Neural progenitor cell (in vitro differentiated cells): Measurements from ENCODE around the gene SS18. TPM values are rescaled to one million over a fixed set of nuclear protein-coding genes. Genes with fewer than 3 reads are reported as not detected.

Source experiments
- DNase-seq: peaks from one replicate; pipeline ENCODE4 v3.0.0-alpha.2; 2016; ENCODE audit warnings: low spot score
- H2AFZ ChIP-seq: fragments of 200-600 bp; sonication (generic); replicated peaks from 2 replicates; pipeline ENCODE4 v1.6.1; 2016; ENCODE audit warnings: antibody characterized with exemption
- H3F3A ChIP-seq: fragments of 200-600 bp; sonication (generic); 2 replicates; pipeline ENCODE4 v1.6.1; 2016; ENCODE audit warnings: antibody characterized with exemption, low read depth
- H3K27ac ChIP-seq: fragments of 200-600 bp; sonication (generic); 2 replicates; pipeline ENCODE4 v1.5.1; 2016; ENCODE audit warnings: mild to moderate bottlenecking
- H3K27me3 ChIP-seq: fragments of 200-600 bp; sonication (generic); 2 replicates; pipeline ENCODE4 v1.6.1; 2016; ENCODE audit warnings: mild to moderate bottlenecking, moderate library complexity
- H3K36me3 ChIP-seq: fragments of 200-600 bp; sonication (generic); 2 replicates; pipeline ENCODE4 v1.5.1; 2016
- H3K4me1 ChIP-seq: fragments of 200-600 bp; sonication (generic); 2 replicates; pipeline ENCODE4 v1.6.1; 2016; ENCODE audit warnings: mixed run types
- H3K4me2 ChIP-seq: fragments of 200-600 bp; sonication (generic); 2 replicates; pipeline ENCODE4 v1.6.1; 2016
- H3K4me3 ChIP-seq: fragments of 200-600 bp; sonication (generic); 2 replicates; pipeline ENCODE4 v1.5.1; 2016
- H3K79me2 ChIP-seq: fragments of 200-600 bp; sonication (generic); 2 replicates; pipeline ENCODE4 v1.6.1; 2016; ENCODE audit warnings: low read depth
- H3K9ac ChIP-seq: fragments of 200-600 bp; sonication (generic); 2 replicates; pipeline ENCODE4 v1.6.1; 2016
- H3K9me3 ChIP-seq: fragments of 200-600 bp; sonication (generic); 2 replicates; pipeline ENCODE4 v1.5.1; 2016; ENCODE audit warnings: low read depth
- H4K20me1 ChIP-seq: fragments of 200-600 bp; sonication (generic); 2 replicates; pipeline ENCODE4 v1.6.1; 2016; ENCODE audit warnings: low read depth
- H3K27ac Mint-ChIP-seq: 3 replicates; pipeline ENCODE4 v1.8.0; 2021; ENCODE audit warnings: mixed read lengths
- H3K27me3 Mint-ChIP-seq: 2 replicates; pipeline ENCODE4 v1.8.0; 2022; ENCODE audit warnings: low read depth, mild to moderate bottlenecking, inconsistent platforms, moderate library complexity, mixed read lengths; ENCODE audit not compliant: insufficient read depth
- H3K36me3 Mint-ChIP-seq: 3 replicates; pipeline ENCODE4 v1.8.0; 2021; ENCODE audit warnings: mixed read lengths
- H3K4me1 Mint-ChIP-seq: 3 replicates; pipeline ENCODE4 v1.8.0; 2021; ENCODE audit warnings: mixed read lengths
- H3K4me3 Mint-ChIP-seq: 3 replicates; pipeline ENCODE4 v1.8.0; 2021; ENCODE audit warnings: mild to moderate bottlenecking, moderate library complexity, mixed read lengths
- H3K9me3 Mint-ChIP-seq: 3 replicates; pipeline ENCODE4 v1.8.0; 2020; ENCODE audit warnings: mixed read lengths
- CTCF ChIP-seq: fragments of 200-600 bp; sonication (generic); IDR thresholded peaks from 2 replicates; pipeline ENCODE4 v1.5.1; 2017; ENCODE audit warnings: antibody characterized with exemption, mild to moderate bottlenecking
- EZH2 ChIP-seq: fragments of 200-600 bp; sonication (generic); IDR thresholded peaks from 2 replicates; pipeline ENCODE4 v1.6.1; 2017; ENCODE audit warnings: antibody characterized with exemption, mild to moderate bottlenecking, moderate library complexity
- EZH2phosphoT487 ChIP-seq: fragments of 200-600 bp; sonication (generic); IDR thresholded peaks from 2 replicates; pipeline ENCODE4 v1.6.1; 2017; ENCODE audit warnings: antibody characterized with exemption
- total RNA-seq: library from RNA; depleted of rRNA; stranded (reverse); fragments of >200 nt; gene quantifications from 2 replicates; pipeline ENCODE4 v1.2.3, GENCODE V29; 2015; ENCODE audit warnings: low replicate concordance

The SS18 gene
- total RNA-seq, 1 donor from 2014 or later = 196 TPM

- Mint-ChIP-seq H3K36me3 (peaks cover 29% of the 10 kb centered on the region), H3K9me3 (peaks cover 2% of the 10 kb centered on the region), H3K27ac (no peak overlapping the region), H3K4me3 (no peak overlapping the region), H3K27me3 (no peaks in the 10 kb centered on the region), H3K4me1 (no peaks in the 10 kb centered on the region)
- Histone ChIP-seq H3F3A (no peaks in the 10 kb centered on the region), H3K4me1 (no peaks in the 10 kb centered on the region), H3K79me2 (no peaks in the 10 kb centered on the region), H3K4me2 (no peak overlapping the region), H4K20me1 (no peaks in the 10 kb centered on the region), H3K36me3 (peaks cover 8% of the 10 kb centered on the region), H3K27me3 (no peaks in the 10 kb centered on the region), H3K9me3 (no peaks in the 10 kb centered on the region), H3K9ac (no peak overlapping the region), H2AFZ (no peak overlapping the region), H3K4me3 (no peak overlapping the region), H3K27ac (no peak overlapping the region)
- DNase-seq = no peak
- TF ChIP-seq EZH2 (no peak), EZH2phosphoT487 (no peak), CTCF (no peak)
Measured at GRCh38 chr18:26014462-26014861, 76.0 kb downstream of the SS18 start.

- no peaks in the 10 kb centered on the region for H3K4me1 ChIP-seq
- H3K27me3 ChIP-seq = no peaks in the 10 kb centered on the region
- peaks cover 3% of the 10 kb centered on the region for H3K27me3 Mint-ChIP-seq
- no peak for DNase-seq
- no peak overlapping the region for H3K4me3 Mint-ChIP-seq
- H3K9me3 Mint-ChIP-seq = peaks cover 5% of the 10 kb centered on the region
- no peaks in the 10 kb centered on the region for H3F3A ChIP-seq
- no peak overlapping the region for H3K27ac ChIP-seq
- no peak overlapping the region for H3K9ac ChIP-seq
- H3K27ac Mint-ChIP-seq = no peak overlapping the region
- no peak for TF ChIP-seq CTCF
- no peak for TF ChIP-seq EZH2phosphoT487
- TF ChIP-seq EZH2 = no peak
- H3K4me2 ChIP-seq = no peak overlapping the region
- peaks cover 3% of the 10 kb centered on the region for H3K4me1 Mint-ChIP-seq
- H3K79me2 ChIP-seq = no peaks in the 10 kb centered on the region
- H2AFZ ChIP-seq = no peak overlapping the region
- no peaks in the 10 kb centered on the region for H3K36me3 ChIP-seq
- peaks cover 11% of the 10 kb centered on the region for H3K36me3 Mint-ChIP-seq
- no peak overlapping the region for H3K4me3 ChIP-seq
- H3K9me3 ChIP-seq = no peaks in the 10 kb centered on the region
- H4K20me1 ChIP-seq = no peaks in the 10 kb centered on the region
Measured at GRCh38 chr18:26008619-26009018, 81.8 kb downstream of the SS18 start.

- Mint-ChIP-seq H3K27me3 (peaks cover 3% of the 10 kb centered on the region), H3K9me3 (peaks cover 5% of the 10 kb centered on the region), H3K36me3 (peaks cover 7% of the 10 kb centered on the region), H3K4me1 (peaks cover 3% of the 10 kb centered on the region), H3K4me3 (no peak overlapping the region), H3K27ac (no peak overlapping the region)
- Histone ChIP-seq H3K36me3 (no peaks in the 10 kb centered on the region), H3F3A (no peaks in the 10 kb centered on the region), H3K9me3 (no peaks in the 10 kb centered on the region), H3K4me1 (no peaks in the 10 kb centered on the region), H3K4me3 (no peak overlapping the region), H3K79me2 (no peaks in the 10 kb centered on the region), H4K20me1 (no peaks in the 10 kb centered on the region), H2AFZ (no peak overlapping the region), H3K4me2 (no peak overlapping the region), H3K27me3 (no peaks in the 10 kb centered on the region), H3K9ac (no peak overlapping the region), H3K27ac (no peak overlapping the region)
- TF ChIP-seq EZH2 (no peak), CTCF (no peak), EZH2phosphoT487 (no peak)
- no peak for DNase-seq
Measured at GRCh38 chr18:26008096-26008495, 82.3 kb downstream of the SS18 start.
